AG09309 (cell line): Measurements from ENCODE around the gene CCDC175.

Experiments
- DNase-seq: peaks from one replicate; pipeline ENCODE4 v3.0.0-alpha.2; 2010; ENCODE audit warnings: low read depth
- H3K4me3 ChIP-seq: 2 replicates; pipeline ENCODE4 v1.5.1; 2011; ENCODE audit warnings: mild to moderate bottlenecking, low read depth, low read length, moderate library complexity; ENCODE audit not compliant: control insufficient read depth
- TF ChIP-seq, protein P1 (sequence below): IDR thresholded peaks from 2 replicates; pipeline ENCODE4 v1.5.1; 2011; ENCODE audit warnings: mild to moderate bottlenecking, low read depth, low read length, inconsistent platforms; ENCODE audit not compliant: insufficient read depth, control insufficient read depth; ENCODE audit errors: missing control alignments

The CCDC175 gene

DNA sequence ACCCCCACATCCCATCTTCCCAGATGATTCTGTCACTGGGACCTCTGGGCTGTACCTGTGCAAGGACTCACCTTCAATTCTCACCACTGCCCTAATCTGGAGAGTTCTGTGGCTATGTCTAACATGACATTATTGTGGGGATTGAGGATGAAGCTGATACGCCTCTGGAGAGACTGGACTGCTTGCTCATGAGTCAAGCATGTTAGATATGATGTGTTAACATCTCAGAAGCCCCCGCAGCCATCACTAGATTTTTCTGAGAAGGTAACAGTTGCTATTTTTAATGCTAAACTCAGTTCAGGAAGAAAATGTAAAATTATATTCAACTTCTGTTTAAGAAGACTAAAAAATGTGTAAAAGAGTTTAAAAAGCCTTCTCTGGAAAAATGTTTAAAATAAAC is 66.6 kb downstream of the CCDC175 start:
- TF ChIP-seq, protein P1, sequence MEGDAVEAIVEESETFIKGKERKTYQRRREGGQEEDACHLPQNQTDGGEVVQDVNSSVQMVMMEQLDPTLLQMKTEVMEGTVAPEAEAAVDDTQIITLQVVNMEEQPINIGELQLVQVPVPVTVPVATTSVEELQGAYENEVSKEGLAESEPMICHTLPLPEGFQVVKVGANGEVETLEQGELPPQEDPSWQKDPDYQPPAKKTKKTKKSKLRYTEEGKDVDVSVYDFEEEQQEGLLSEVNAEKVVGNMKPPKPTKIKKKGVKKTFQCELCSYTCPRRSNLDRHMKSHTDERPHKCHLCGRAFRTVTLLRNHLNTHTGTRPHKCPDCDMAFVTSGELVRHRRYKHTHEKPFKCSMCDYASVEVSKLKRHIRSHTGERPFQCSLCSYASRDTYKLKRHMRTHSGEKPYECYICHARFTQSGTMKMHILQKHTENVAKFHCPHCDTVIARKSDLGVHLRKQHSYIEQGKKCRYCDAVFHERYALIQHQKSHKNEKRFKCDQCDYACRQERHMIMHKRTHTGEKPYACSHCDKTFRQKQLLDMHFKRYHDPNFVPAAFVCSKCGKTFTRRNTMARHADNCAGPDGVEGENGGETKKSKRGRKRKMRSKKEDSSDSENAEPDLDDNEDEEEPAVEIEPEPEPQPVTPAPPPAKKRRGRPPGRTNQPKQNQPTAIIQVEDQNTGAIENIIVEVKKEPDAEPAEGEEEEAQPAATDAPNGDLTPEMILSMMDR, result no peak
- no peak for DNase-seq
- H3K4me3 ChIP-seq, result no peak overlapping the region

DNA sequence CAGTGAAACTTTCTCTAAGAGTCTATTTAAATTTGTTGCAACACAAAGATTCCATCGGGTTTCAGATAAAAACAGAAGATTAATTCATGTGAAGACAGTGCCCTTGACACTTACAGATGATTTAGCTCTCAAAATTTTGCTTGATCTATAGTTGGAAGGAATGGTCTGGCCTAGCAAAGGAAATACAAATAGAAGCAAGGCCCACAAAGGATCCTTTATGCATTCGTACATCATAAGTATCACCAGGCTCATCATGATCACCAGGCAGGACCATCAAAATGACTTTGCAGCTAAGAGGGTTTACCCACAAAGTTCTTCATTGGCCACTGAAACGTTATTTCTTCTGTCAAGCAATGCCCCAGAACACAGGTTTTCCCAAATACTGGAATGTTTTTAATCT is 67.5 kb downstream of the CCDC175 start:
- TF ChIP-seq, protein P1, result no peak
- H3K4me3 ChIP-seq, result no peak overlapping the region
- DNase-seq, result no peak

DNA sequence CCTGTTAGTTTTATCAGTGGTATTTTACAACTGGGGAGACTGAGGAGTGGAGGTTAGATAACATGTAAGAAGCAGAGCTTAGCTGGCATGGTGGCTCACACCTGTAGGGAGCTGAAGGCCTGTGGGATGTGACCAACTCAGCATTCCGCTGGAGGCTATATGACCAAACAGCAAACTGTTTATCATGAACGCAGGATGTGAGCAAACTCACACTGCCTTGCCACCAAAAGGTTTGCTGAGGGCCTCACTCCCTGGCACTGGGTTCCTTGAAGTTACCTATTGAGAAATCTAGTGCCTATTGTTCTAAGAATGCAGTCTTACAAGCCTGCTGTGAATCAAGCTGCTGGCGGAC is 68.9 kb downstream of the CCDC175 start:
- TF ChIP-seq, protein P1, result no peak
- H3K4me3 ChIP-seq, result no peak overlapping the region
- no peak for DNase-seq

DNA sequence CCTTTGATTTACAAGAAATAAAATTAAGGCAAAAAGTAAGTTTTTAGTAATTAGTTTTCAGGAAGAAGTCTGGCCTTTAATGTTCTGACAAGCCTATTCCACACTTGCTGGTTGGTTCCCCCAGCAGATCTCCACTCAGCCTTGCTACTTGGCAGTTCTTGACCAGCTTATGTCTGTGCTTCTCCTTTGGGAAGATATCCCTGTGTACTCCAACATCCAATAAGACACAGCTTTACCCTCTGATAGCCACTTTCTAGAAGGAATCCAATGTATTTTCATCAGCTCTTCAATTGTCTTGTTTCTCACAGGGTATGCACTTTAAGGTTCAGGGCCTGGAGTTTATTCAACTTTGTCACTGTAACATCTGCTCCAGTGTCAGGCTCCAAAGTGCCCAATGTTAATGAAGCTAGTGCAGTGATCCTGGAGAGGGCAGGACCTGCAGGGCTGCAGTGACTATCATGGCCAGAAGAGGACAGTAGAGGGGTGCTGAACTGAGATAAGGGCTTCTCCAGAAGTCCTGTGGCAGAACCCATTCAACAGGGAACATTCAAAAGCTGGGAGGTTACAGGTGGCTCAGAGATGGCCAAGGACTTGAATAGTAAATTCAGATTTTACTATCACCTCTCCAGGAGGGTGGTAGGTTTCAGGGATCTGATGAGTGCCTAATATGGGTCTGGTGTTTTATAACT is 69.4 kb downstream of the CCDC175 start:
- TF ChIP-seq, protein P1, result peak; percentile 97
- DNase-seq, result no peak
- H3K4me3 ChIP-seq, result no peak overlapping the region

DNA sequence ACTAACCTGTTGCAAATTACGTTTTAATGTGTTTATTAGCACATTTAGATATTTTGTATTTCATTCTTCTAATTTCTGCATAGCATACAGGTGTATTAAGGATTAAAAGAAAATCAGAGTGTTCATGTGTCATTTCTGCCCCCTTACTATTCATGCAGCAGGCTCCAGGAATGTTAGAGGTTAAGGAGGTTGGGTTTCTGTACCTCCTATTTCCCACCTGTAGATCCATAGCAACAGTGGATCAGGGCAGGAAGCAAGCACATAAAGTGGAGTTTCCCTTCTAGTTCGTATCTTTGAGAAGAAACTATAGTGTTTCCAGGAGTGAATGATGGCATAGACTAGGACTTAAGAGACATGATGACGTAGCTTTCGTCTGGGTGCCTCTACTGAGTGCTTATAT is 73.4 kb downstream of the CCDC175 start:
- TF ChIP-seq, protein P1, result no peak

DNA sequence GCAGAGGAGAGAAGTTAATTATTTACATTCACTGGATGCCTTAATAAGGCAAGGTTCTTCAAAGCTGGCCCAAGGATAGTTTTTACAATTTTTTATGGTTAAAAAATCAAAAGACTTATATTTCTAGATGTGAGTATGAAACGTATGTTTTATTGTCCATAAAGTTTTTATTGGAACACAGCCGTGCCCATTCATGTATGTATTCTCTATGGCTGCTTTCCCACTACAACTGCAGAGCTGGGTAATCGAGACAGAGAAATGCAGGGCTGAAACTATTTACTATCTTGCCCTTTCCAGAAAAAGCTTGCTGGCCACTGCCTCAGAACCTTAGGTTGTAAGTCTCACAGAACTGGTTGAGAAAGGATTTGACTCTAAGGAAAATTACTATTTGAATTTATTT is 75.9 kb downstream of the CCDC175 start:
- H3K4me3 ChIP-seq, result no peak overlapping the region
- TF ChIP-seq, protein P1, result no peak
- no peak for DNase-seq

More for the DNA sequence above, 73.4 kb downstream of the CCDC175 start:
- no peak for DNase-seq
- H3K4me3 ChIP-seq, result no peak overlapping the region
